BLaER1 (cell line): Measurements from ENCODE around the gene PLOD3.
"Not testable (repeated sequence)": the region's sequence is repeated elsewhere in the genome, so short reads cannot be mapped to it uniquely, and the experiment has no call there.

ENCODE experiments used
- H3K27ac ChIP-seq: shearing (Covaris generic); formaldehyde crosslinking; 2 replicates; pipeline ENCODE4 v1.8.1; 2022
- H3K27me3 ChIP-seq: shearing (Covaris generic); formaldehyde crosslinking; 2 replicates; pipeline ENCODE4 v1.8.1; 2022
- H3K36me3 ChIP-seq: shearing (Covaris generic); formaldehyde crosslinking; 2 replicates; pipeline ENCODE4 v1.8.1; 2022
- H3K4me1 ChIP-seq: shearing (Covaris generic); formaldehyde crosslinking; 2 replicates; pipeline ENCODE4 v1.8.1; 2022
- H3K4me2 ChIP-seq: shearing (Covaris generic); formaldehyde crosslinking; 2 replicates; pipeline ENCODE4 v1.8.1; 2022
- H3K4me3 ChIP-seq: shearing (Covaris generic); formaldehyde crosslinking; 2 replicates; pipeline ENCODE4 v1.8.1; 2022
- H3K9ac ChIP-seq: shearing (Covaris generic); formaldehyde crosslinking; 2 replicates; pipeline ENCODE4 v1.8.1; 2022
- H3K9me3 ChIP-seq: shearing (Covaris generic); formaldehyde crosslinking; 2 replicates; pipeline ENCODE4 v1.8.1; 2022
- H4K20me1 ChIP-seq: shearing (Covaris generic); formaldehyde crosslinking; 2 replicates; pipeline ENCODE4 v1.8.1; 2022
- Cebpa-rat ChIP-seq: shearing (Covaris generic); IDR thresholded peaks from 2 replicates; pipeline ENCODE4 v1.8.1; 2022

PLOD3 gene, protein sequence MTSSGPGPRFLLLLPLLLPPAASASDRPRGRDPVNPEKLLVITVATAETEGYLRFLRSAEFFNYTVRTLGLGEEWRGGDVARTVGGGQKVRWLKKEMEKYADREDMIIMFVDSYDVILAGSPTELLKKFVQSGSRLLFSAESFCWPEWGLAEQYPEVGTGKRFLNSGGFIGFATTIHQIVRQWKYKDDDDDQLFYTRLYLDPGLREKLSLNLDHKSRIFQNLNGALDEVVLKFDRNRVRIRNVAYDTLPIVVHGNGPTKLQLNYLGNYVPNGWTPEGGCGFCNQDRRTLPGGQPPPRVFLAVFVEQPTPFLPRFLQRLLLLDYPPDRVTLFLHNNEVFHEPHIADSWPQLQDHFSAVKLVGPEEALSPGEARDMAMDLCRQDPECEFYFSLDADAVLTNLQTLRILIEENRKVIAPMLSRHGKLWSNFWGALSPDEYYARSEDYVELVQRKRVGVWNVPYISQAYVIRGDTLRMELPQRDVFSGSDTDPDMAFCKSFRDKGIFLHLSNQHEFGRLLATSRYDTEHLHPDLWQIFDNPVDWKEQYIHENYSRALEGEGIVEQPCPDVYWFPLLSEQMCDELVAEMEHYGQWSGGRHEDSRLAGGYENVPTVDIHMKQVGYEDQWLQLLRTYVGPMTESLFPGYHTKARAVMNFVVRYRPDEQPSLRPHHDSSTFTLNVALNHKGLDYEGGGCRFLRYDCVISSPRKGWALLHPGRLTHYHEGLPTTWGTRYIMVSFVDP

DNA sequence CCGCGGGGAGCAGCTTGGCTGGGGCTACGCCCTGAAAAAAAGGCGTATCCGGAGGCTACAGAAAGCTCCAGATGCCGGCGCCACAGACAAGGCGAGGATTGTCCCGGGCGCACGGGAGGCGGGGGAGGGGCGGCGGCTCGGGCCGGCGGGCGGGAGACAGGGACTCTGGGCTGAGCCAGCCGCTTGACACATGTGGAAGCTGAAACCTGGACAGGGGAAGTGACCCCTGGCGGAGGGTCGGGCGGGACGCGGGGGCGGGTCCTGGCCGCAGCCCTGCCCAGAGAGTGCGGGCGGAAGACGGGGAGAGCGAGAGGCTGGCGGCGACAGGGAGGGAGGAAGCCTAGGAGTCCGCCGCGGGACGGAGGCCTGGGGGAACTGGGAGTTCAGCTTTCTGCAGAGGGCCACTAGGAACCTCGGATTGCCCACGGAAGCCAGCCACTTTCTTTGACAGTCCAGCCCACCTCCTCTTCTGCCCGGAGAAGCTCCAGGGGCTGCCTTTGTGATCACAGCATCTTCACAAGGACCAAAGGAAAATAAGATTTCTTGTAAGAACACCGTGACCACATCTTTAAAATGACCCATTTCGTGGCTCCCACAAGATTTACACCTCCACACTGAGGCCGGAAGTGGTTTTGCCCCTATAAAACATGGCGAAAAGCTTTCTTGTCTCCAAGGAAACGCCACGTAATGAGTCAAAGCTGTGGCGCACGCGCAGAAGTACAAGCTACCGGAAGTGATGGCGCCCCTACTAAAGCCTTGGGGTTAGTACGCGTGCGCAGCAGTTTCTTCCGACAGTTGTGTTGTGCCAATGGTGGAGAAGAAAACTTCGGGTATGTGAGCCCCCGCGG is at the start of gene PLOD3, which contains the start of gene ZNHIT1:
Gene PLOD3 (minus strand): TSS at position 194 of the 848 bp plus-strand sequence. CDS start 307 bp downstream, outside the sequence.
Gene ZNHIT1 (plus strand): TSS at position 778 of the 848 bp plus-strand sequence. CDS start 31 bp downstream, at position 809.
- Histone ChIP-seq H3K4me2 (peak within 1 kb of the TSS; percentile 94), H3K36me3 (peaks cover 50% of the 10 kb centered on the region), H3K4me3 (peak within 1 kb of the TSS; percentile 88), H3K9ac (peak within 1 kb of the TSS; percentile 77), H3K4me1 (peaks cover 53% of the 10 kb centered on the region), H3K9me3 (no peaks in the 10 kb centered on the region), H3K27me3 (no peaks in the 10 kb centered on the region), H4K20me1 (peaks cover 41% of the 10 kb centered on the region), H3K27ac (peak within 1 kb of the TSS; percentile 74)
- no peak for TF ChIP-seq Cebpa-rat

DNA sequence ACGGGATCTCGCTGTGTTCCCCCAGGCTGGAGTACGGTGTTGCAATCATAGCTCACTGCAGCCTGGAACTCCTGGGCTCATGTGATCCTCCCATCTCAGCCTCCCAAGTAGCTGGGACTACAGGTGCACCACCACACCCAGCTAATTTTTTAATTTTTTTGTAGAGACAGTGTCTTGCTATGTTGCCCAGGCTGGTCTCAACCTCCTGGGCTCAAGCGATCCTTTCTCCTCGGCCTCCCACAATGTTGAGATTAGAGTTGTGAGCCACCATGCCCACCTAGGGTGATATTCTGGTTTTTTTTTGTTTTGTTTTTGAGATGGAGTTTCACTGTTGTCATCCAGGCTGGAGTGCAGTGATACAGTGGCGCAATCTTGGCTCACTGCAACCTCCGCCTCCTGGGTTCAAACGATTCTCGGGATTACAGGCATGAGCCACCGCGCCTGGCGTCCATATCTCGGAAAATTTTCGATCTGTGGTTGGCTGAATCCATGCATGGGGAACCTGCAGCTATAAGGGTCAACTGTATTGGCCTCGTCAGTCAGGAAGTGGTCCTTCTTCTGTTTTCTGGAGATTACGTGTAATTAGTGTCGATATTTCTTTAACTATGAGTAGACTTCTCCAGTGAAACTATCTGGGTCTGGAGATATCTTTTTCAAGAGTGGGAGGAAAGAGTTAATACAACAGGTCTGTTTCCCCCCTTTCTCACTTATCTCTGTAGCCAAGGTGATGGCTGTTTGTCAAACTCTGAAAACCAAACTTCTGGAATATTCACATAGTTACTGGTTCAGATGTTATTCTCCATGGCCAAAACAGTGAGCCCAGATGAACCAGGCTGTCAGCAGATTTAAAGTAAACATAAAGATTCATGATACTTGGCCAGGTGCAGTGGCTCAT is 48.5 kb upstream of the PLOD3 start:
- Histone ChIP-seq H3K9ac (no peak overlapping the region), H3K27me3 (no peaks in the 10 kb centered on the region), H3K4me1 (peaks cover 15% of the 10 kb centered on the region), H3K36me3 (no peaks in the 10 kb centered on the region), H3K4me3 (no peak overlapping the region), H3K27ac (no peak overlapping the region), H3K4me2 (no peak overlapping the region), H3K9me3 (no peaks in the 10 kb centered on the region), H4K20me1 (no peaks in the 10 kb centered on the region)
- TF ChIP-seq Cebpa-rat = no peak

DNA sequence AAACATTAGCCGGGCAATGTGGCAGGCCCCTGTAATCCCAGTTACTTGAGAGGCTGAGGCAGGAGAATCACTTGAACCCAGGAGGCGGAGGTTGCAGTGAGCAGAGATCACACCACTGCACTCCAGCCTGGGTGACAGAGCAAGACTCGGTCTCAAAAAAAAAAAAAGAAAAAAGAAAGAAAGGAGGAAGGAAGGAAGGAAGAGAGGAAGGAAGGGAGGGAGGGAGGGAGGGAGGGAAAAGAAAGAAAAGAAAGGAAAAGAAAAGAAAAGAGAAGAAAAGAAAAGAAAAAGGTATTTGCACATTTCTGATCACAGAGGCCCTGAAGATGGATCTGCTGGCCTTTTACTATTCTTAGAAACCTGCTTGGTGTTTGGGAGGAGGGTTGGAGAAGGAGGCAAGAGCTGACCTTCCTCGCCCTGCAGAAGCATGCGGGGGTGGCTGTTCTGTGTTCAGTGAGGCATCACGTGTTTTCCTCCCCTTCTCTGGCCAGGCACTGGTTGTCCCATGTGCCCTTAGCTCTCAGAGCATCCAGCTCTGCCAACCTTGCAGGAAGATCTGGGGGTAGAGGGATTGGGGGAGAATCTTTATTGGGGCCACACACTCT is 46.8 kb upstream of the PLOD3 start:
- H3K27ac ChIP-seq, H3K9ac ChIP-seq, H4K20me1 ChIP-seq, H3K27me3 ChIP-seq, H3K36me3 ChIP-seq, H3K9me3 ChIP-seq, H3K4me3 ChIP-seq: not testable (repeated sequence)
- H3K4me1 ChIP-seq = peaks cover 15% of the 10 kb centered on the region
- peak overlapping the region; percentile 39; the same call in 1 of the 2 replicates for H3K4me2 ChIP-seq

DNA sequence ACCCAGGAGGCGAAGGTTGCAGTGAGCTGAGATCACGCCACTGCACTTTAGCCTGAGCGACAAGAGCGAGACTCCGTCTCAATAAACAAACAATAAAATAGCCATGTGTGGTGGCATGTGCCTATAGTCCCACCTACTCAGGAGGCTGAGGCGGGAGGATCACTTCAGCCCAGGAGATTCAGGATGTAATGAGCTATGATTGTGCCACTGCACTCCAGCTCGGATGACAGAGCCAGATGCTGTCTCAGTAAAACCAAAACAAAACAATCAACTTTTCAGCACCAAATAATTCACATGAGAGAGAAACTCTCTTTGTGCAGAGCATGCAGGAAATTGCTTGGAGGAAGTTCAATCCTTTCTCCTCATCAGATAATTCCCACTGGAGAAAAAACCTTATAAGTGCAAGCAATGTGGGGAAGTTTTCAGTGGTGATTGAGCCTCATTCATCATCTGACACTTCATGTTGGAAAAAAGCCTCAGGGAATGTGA is 40.9 kb upstream of the PLOD3 start:
- no peaks in the 10 kb centered on the region for H3K27me3 ChIP-seq
- TF ChIP-seq Cebpa-rat = no peak
- H3K4me3 ChIP-seq = no peak overlapping the region
- H3K36me3 ChIP-seq = no peaks in the 10 kb centered on the region
- H3K4me1 ChIP-seq = peaks cover 1% of the 10 kb centered on the region
- no peak overlapping the region for H3K27ac ChIP-seq
- no peak overlapping the region for H3K4me2 ChIP-seq
- no peaks in the 10 kb centered on the region for H3K9me3 ChIP-seq
- H3K9ac ChIP-seq = no peak overlapping the region
- H4K20me1 ChIP-seq = no peaks in the 10 kb centered on the region

DNA sequence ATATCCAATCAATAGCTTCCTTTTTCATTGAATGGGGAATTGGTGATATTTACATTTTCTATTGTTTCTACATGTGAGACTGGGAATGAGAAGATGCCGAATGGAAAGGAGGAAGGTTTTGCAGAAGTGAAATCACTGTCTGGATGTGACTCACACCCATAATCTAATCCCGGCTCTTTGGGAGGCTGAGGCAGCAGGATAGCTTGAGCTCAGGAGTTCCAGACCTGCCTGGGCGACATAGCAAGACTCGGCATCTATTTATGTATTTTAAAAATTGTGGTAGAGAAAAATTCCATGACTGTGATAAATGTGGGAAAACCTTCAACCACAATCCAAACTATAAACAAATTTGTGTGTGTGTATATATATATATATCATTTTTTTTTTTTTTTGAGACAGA is 38.4 kb upstream of the PLOD3 start:
- Histone ChIP-seq H3K9me3 (no peaks in the 10 kb centered on the region), H3K27ac (no peak overlapping the region), H3K4me3 (no peak overlapping the region), H3K36me3 (no peaks in the 10 kb centered on the region), H3K4me1 (peaks cover 15% of the 10 kb centered on the region), H3K27me3 (no peaks in the 10 kb centered on the region), H3K9ac (no peak overlapping the region), H3K4me2 (no peak overlapping the region), H4K20me1 (peaks cover 11% of the 10 kb centered on the region)
- TF ChIP-seq Cebpa-rat = no peak

DNA sequence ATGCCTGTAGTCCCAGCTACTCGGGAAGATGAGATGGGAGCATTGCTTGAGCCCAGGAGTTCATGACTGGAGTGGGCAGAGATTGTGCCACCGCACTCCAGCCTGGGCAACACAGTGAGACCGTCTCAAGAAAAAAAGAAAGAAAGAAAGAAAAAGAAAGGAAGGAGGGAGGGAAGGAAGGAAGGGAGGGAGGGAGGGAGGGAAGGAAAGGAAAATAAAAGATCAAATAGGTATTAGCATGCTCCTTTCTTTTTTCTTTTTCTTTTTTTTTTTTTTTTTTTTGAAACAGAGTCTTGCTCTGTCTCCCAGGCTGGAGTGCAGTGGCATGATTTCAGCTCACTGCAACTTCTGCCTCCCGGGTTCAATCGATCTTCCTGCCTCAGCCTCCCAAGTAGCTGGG is 35.8 kb upstream of the PLOD3 start:
- H3K27ac ChIP-seq, H3K4me2 ChIP-seq, H3K4me3 ChIP-seq, H3K9ac ChIP-seq, H3K9me3 ChIP-seq, H3K27me3 ChIP-seq: not testable (repeated sequence)
- peaks cover 37% of the 10 kb centered on the region for H4K20me1 ChIP-seq
- H3K36me3 ChIP-seq = peaks cover 23% of the 10 kb centered on the region
- peaks cover 30% of the 10 kb centered on the region for H3K4me1 ChIP-seq

DNA sequence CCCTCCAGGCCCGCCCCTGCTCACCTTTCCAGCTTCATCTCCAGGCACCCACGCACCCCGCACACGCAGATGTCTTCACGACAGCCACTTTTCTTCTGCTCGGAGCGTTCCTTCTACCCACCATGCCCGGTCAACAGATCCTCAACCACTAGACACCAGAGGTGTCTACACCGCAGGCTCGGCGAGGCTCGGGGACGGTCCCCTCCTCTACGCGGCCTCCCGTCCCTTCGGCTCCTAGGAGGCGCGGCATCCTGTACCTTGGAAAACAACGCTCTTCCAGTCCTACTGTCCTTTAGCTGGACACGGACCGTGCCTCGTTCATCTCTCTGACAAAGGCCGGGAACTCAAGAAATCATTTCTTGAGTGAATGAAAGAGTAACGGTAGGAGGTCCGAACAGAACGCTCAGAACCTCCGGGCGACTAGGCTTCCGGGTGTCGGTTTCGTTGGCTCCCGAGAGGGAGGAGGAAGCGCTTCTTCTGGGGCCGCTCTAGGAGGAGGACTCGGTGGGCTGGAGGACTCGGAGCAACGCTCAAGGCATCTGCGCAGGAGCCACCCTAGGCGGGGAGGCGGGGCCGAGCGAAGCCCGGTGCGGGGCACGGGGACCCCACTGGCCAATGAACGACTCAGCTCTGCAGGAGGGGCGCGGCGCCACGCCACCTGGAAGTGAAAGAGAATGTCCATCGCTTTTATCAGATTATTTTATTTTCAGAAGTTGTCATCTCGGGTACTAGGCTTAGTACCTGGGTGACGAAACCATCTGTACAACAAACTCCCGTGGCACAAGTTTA is 34.7 kb upstream of the PLOD3 start:
- H3K27me3 ChIP-seq = no peaks in the 10 kb centered on the region
- no peak for TF ChIP-seq Cebpa-rat
- peak overlapping the region; percentile 96 for H3K4me2 ChIP-seq
- H3K4me3 ChIP-seq = peak overlapping the region; percentile 94
- peak overlapping the region; percentile 80 for H3K27ac ChIP-seq
- H3K4me1 ChIP-seq = peaks cover 32% of the 10 kb centered on the region
- H3K9ac ChIP-seq = peak overlapping the region; percentile 93
- H3K36me3 ChIP-seq = peaks cover 32% of the 10 kb centered on the region
- peaks cover 41% of the 10 kb centered on the region for H4K20me1 ChIP-seq
- no peaks in the 10 kb centered on the region for H3K9me3 ChIP-seq

DNA sequence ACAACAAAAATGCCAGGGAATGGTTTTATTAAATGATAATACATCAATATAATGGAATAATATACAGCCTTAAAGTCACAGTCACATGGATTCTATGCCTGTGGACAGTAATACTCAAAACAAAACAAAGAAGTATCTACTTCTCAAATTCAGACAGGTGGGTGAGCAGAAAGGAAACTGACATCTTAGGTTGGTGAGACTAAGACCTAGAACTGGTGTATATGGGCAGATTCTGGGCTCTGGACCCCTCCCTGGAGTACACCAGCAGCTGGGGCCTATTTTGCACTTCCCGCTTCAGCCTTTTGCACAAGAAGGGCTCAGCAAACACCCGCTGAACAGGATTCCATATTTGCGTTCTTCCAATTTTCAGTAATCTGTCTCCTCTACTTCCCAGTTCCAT is 32.9 kb upstream of the PLOD3 start:
- Histone ChIP-seq H4K20me1 (peaks cover 41% of the 10 kb centered on the region), H3K4me2 (peak overlapping the region; percentile 96), H3K9me3 (no peaks in the 10 kb centered on the region), H3K9ac (peak overlapping the region; percentile 41; the same call in 1 of the 2 replicates), H3K4me3 (peak overlapping the region; percentile 94), H3K4me1 (peaks cover 42% of the 10 kb centered on the region), H3K36me3 (peaks cover 49% of the 10 kb centered on the region), H3K27me3 (no peaks in the 10 kb centered on the region), H3K27ac (no peak overlapping the region)
- no peak for TF ChIP-seq Cebpa-rat
